ENCODE measurements around the gene NT5DC4.
"Not testable (repeated sequence)": the region's sequence is repeated elsewhere in the genome, so short reads cannot be mapped to it uniquely, and the experiment has no call there.

NT5DC4 gene

DNA sequence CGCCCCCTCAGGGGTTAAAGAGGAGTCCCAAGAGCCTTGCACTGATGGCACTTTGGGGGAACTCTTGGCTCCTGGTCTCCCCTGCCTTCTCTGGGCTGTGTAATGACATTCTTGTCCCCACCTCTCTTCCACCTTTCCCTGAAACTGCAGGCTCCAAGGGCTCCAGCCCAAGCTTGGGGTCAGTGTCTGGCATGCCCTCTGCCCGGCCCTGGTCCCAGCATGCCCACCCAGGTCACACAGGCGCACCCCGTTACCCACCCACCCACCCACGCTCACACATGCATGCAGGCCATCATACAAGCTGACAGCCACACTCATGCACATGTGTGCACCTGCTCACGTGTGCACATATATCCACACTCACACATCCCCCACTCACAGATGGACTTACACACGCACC, 6.9 kb upstream of the NT5DC4 start:
- no peak for TF ChIP-seq CTCF (IDR thresholded peaks at IDR 0.05; ENCODE audit: low read depth, low read length, poor library complexity, severe bottlenecking)
- no peak for TF ChIP-seq EZH2phosphoT487 (IDR thresholded peaks at IDR 0.05; ENCODE audit: borderline replicate concordance, low read length)
- Histone ChIP-seq H4K20me1 (ENCODE audit: control insufficient read depth, insufficient read depth, low read depth, low read length) (no peaks in the 10 kb centered on the region), H3K9me3 (ENCODE audit: control insufficient read depth, insufficient read depth, low read length) (no peaks in the 10 kb centered on the region), H3K36me3 (ENCODE audit: control insufficient read depth, low read length) (no peaks in the 10 kb centered on the region), H3K27me3 (ENCODE audit: control insufficient read depth, low read length) (peaks cover 23% of the 10 kb centered on the region), H3K4me1 (ENCODE audit: control insufficient read depth, low read length) (peaks cover 2% of the 10 kb centered on the region), H3K79me2 (ENCODE audit: control insufficient read depth, low read length) (no peaks in the 10 kb centered on the region), H3K4me3 (ENCODE audit: low read length) (no peak overlapping the region), H3K4me2 (ENCODE audit: low read length) (no peak overlapping the region), H3K27ac (ENCODE audit: low read depth, low read length) (no peak overlapping the region), H3F3A (ENCODE audit: control insufficient read depth, insufficient read depth) (no peaks in the 10 kb centered on the region), H3K9me2 (replicated peaks; ENCODE audit: control insufficient read depth, low read length) (no peaks in the 10 kb centered on the region)

DNA sequence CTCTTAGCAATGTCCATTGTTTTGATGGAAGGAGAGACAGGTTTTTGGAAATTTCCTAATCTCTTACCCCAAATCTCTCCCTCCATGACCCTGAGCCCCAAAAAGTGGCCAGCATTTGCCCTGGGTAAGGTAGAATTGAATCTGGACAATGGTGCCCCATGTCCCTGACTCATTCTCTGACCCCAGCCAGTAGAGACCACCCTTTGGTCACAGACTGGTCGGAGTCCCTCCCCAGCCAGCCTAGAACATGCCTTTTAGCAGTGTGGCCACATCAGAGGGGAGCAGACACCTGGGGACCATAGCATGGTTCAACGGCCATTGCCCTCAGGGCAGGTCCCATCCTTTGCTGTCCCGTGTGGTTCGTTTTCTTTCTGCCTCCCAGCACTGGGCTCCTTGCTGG, 6.5 kb upstream of the NT5DC4 start:
- Histone ChIP-seq H4K20me1 (ENCODE audit: control insufficient read depth, insufficient read depth, low read depth, low read length) (no peaks in the 10 kb centered on the region), H3K4me1 (ENCODE audit: control insufficient read depth, low read length) (no peaks in the 10 kb centered on the region), H3K27me3 (ENCODE audit: control insufficient read depth, low read length) (peaks cover 19% of the 10 kb centered on the region), H3K4me3 (ENCODE audit: low read length) (no peak overlapping the region), H3K4me2 (ENCODE audit: low read length) (no peak overlapping the region), H3K9me3 (ENCODE audit: control insufficient read depth, insufficient read depth, low read length) (no peaks in the 10 kb centered on the region), H3K27ac (ENCODE audit: low read depth, low read length) (no peak overlapping the region), H3K9me2 (replicated peaks; ENCODE audit: control insufficient read depth, low read length) (no peaks in the 10 kb centered on the region), H3F3A (ENCODE audit: control insufficient read depth, insufficient read depth) (no peaks in the 10 kb centered on the region), H3K79me2 (ENCODE audit: control insufficient read depth, low read length) (no peaks in the 10 kb centered on the region), H3K36me3 (ENCODE audit: control insufficient read depth, low read length) (no peaks in the 10 kb centered on the region)
- no peak for TF ChIP-seq EZH2phosphoT487 (IDR thresholded peaks at IDR 0.05; ENCODE audit: borderline replicate concordance, low read length)
- no peak for TF ChIP-seq CTCF (IDR thresholded peaks at IDR 0.05; ENCODE audit: low read depth, low read length, poor library complexity, severe bottlenecking)

- H3K36me3 ChIP-seq (ENCODE audit: control insufficient read depth, low read length), result no peaks in the 10 kb centered on the region
- TF ChIP-seq CTCF (IDR thresholded peaks at IDR 0.05; ENCODE audit: low read depth, low read length, poor library complexity, severe bottlenecking) (no peak), EZH2phosphoT487 (IDR thresholded peaks at IDR 0.05; ENCODE audit: borderline replicate concordance, low read length) (no peak)
- no peaks in the 10 kb centered on the region for H3K4me1 ChIP-seq (ENCODE audit: control insufficient read depth, low read length)
- peaks cover 12% of the 10 kb centered on the region for H3K27me3 ChIP-seq (ENCODE audit: control insufficient read depth, low read length)
- no peak overlapping the region for H3K4me3 ChIP-seq (ENCODE audit: low read length)
- no peaks in the 10 kb centered on the region for H3F3A ChIP-seq (ENCODE audit: control insufficient read depth, insufficient read depth)
- no peaks in the 10 kb centered on the region for H4K20me1 ChIP-seq (ENCODE audit: control insufficient read depth, insufficient read depth, low read depth, low read length)
- no peak overlapping the region for H3K4me2 ChIP-seq (ENCODE audit: low read length)
- no peaks in the 10 kb centered on the region for H3K79me2 ChIP-seq (ENCODE audit: control insufficient read depth, low read length)
- H3K9me2 ChIP-seq (replicated peaks; ENCODE audit: control insufficient read depth, low read length), result no peaks in the 10 kb centered on the region
- H3K27ac ChIP-seq (ENCODE audit: low read depth, low read length), result no peak overlapping the region
- H3K9me3 ChIP-seq (ENCODE audit: control insufficient read depth, insufficient read depth, low read length), result no peaks in the 10 kb centered on the region
These were observed 5.8 kb upstream of the NT5DC4 start for GRCh38 chr2:112714836-112715631.

- H3K36me3 ChIP-seq (ENCODE audit: control insufficient read depth, low read length); H3K79me2 ChIP-seq (ENCODE audit: control insufficient read depth, low read length); H3K9me2 ChIP-seq (replicated peaks; ENCODE audit: control insufficient read depth, low read length); H3K4me2 ChIP-seq (ENCODE audit: low read length); H3K27ac ChIP-seq (ENCODE audit: low read depth, low read length); H3K9me3 ChIP-seq (ENCODE audit: control insufficient read depth, insufficient read depth, low read length); H3K4me3 ChIP-seq (ENCODE audit: low read length); H3F3A ChIP-seq (ENCODE audit: control insufficient read depth, insufficient read depth); H4K20me1 ChIP-seq (ENCODE audit: control insufficient read depth, insufficient read depth, low read depth, low read length); H3K4me1 ChIP-seq (ENCODE audit: control insufficient read depth, low read length); H3K27me3 ChIP-seq (ENCODE audit: control insufficient read depth, low read length): not testable (repeated sequence)
These were observed 4.7 kb upstream of the NT5DC4 start for GRCh38 chr2:112716094-112716493.

DNA sequence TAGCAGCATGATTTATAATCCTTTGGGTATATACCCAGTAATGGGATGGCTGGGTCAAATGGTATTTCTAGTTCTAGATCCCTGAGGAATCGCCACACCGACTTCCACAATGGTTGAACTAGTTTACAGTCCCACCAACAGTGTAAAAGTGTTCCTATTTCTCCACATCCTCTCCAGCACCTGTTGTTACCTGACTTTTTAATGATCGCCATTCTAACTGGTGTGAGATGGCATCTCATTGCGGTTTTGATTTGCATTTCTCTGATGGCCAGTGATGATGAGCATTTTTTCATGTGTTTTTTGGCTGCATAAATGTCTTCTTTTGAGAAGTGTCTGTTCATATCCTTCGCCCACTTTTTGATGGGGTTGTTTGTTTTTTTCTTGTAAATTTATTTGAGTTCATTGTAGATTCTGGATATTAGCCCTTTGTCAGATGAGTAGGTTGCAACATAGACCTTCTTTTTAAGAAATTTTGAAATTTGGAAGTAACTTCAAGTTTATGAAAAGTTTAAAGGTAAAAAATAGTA, 3.9 kb upstream of the NT5DC4 start:
- not testable (repeated sequence) for H3K9me3 ChIP-seq (ENCODE audit: control insufficient read depth, insufficient read depth, low read length); H4K20me1 ChIP-seq (ENCODE audit: control insufficient read depth, insufficient read depth, low read depth, low read length); H3K4me2 ChIP-seq (ENCODE audit: low read length); H3K27ac ChIP-seq (ENCODE audit: low read depth, low read length); H3K27me3 ChIP-seq (ENCODE audit: control insufficient read depth, low read length); H3K79me2 ChIP-seq (ENCODE audit: control insufficient read depth, low read length); H3K4me1 ChIP-seq (ENCODE audit: control insufficient read depth, low read length); H3K36me3 ChIP-seq (ENCODE audit: control insufficient read depth, low read length); H3K9me2 ChIP-seq (replicated peaks; ENCODE audit: control insufficient read depth, low read length); H3K4me3 ChIP-seq (ENCODE audit: low read length); H3F3A ChIP-seq (ENCODE audit: control insufficient read depth, insufficient read depth)

All from DOHH2 (cell line).